ENCODE results near the gene SLC5A5. TPM values are rescaled to one million over a fixed set of nuclear protein-coding genes. Genes with fewer than 3 reads are reported as not detected.

The SLC5A5 gene
- total and polyA plus RNA-seq, 2 of the 8 experiments (the other 6 are each of a cell fraction or from before 2014, with no cell fraction given) = 1.5 to 1.8 TPM

GRCh38 chr19:17922138-17922537, 50.4 kb downstream of the SLC5A5 start:
- WGBS, 2 experiments (ENCODE audit: extremely low coverage in 1 of 2, insufficient coverage in 1 of 2, insufficient read length in 1 of 2, insufficient replicate concordance in 2 of 2, low coverage in 1 of 2, low lambda C conversion rate in 2 of 2, missing lambda C conversion rate in 1 of 2) = 73% methylated on average over 3 of the region's 3 CpGs; no CpG with 5 or more reads in 1 of the 2 experiments
- TF ChIP-seq HDAC6 (IDR thresholded peaks at IDR 0.05; ENCODE audit: low read depth, low read length) = no peak
- TF ChIP-seq TAF7 (optimal IDR thresholded peaks at IDR 0.05; ENCODE audit: borderline replicate concordance, low read depth, low read length) = no peak
- TF ChIP-seq SP4 (IDR thresholded peaks at IDR 0.05; ENCODE audit: low read length) = no peak
- TF ChIP-seq RBBP5 (IDR thresholded peaks at IDR 0.05; ENCODE audit: borderline replicate concordance, low read depth, low read length) = no peak
- no peak for TF ChIP-seq BACH1 (IDR thresholded peaks at IDR 0.05; ENCODE audit: low read length)
- TF ChIP-seq PHF8 (conservative IDR thresholded peaks at IDR 0.05; ENCODE audit: low read depth, low read length) = no peak
- no peak for TF ChIP-seq EP300 (IDR thresholded peaks at IDR 0.05; ENCODE audit: borderline replicate concordance in 1 of 2, low read depth in 2 of 2, low read length in 2 of 2)
- no peak for TF ChIP-seq BRCA1 (IDR thresholded peaks at IDR 0.05; ENCODE audit: low read depth, low read length)
- TF ChIP-seq RNF2 (IDR thresholded peaks at IDR 0.05; ENCODE audit: borderline replicate concordance, low read depth, low read length, missing control alignments, poor library complexity, severe bottlenecking) = no peak
- TF ChIP-seq SAP30 (IDR thresholded peaks at IDR 0.05; ENCODE audit: insufficient read depth, insufficient replicate concordance, low read length) = no peak
- no peak for TF ChIP-seq SP2 (IDR thresholded peaks at IDR 0.05; ENCODE audit: low read length)
- no peak for TF ChIP-seq SP1 (IDR thresholded peaks at IDR 0.05; ENCODE audit: low read depth, low read length)
- TF ChIP-seq HDAC2 (IDR thresholded peaks at IDR 0.05; ENCODE audit: borderline replicate concordance in 1 of 2, low read depth in 2 of 2, low read length in 2 of 2) = no peak

More at GRCh38 chr19:17922138-17922537, 50.4 kb downstream of the SLC5A5 start:
- Histone ChIP-seq H3K4me3 (ENCODE audit: extremely low read depth in 1 of 4, insufficient read depth in 2 of 4, low read depth in 3 of 4, low read length in 4 of 4) (no peak overlapping the region), H3K4me1 (replicated peaks in 1 of 4; ENCODE audit: control insufficient read depth in 3 of 4, insufficient read depth in 4 of 4, low read length in 3 of 4) (no peaks in the 10 kb centered on the region), H2BK15ac (ENCODE audit: low read length) (no peak overlapping the region), H3K9ac (replicated peaks in 1 of 4; ENCODE audit: extremely low read depth in 1 of 4, low read depth in 3 of 4, low read length in 3 of 4) (no peak overlapping the region), H3K56ac (replicated peaks; ENCODE audit: insufficient read length, low read depth, low read length) (no peak overlapping the region), H3K4me2 (ENCODE audit: insufficient read depth in 1 of 2, low read depth in 2 of 2, low read length in 2 of 2) (no peak overlapping the region), H4K5ac (ENCODE audit: insufficient read length, low read depth, low read length) (no peak overlapping the region), H2AK5ac (ENCODE audit: low read depth, low read length) (no peak overlapping the region), H3K36me3 (ENCODE audit: control insufficient read depth in 2 of 4, insufficient read depth in 4 of 4, low read length in 3 of 4) (no peaks in the 10 kb centered on the region), H2BK20ac (ENCODE audit: low read length) (no peak overlapping the region), H3K9me3 (ENCODE audit: insufficient read depth in 2 of 2, low read depth in 1 of 2, low read length in 1 of 2) (peaks cover 0 to 10% of the 10 kb centered on the region in 2 experiments; a peak in 1 of 4 replicates), H3K27ac (ENCODE audit: low read depth, low read length) (no peak overlapping the region), H2BK5ac (ENCODE audit: low read depth, low read length) (no peak overlapping the region), H4K8ac (ENCODE audit: extremely low read depth, insufficient read depth, low read length) (no peak overlapping the region), H3K79me1 (ENCODE audit: low read depth, low read length) (no peaks in the 10 kb centered on the region), H3K4ac (replicated peaks; ENCODE audit: insufficient read length, low read depth, low read length) (no peak overlapping the region), H4K91ac (replicated peaks; ENCODE audit: insufficient read length, low read length) (no peak overlapping the region), H2AFZ (ENCODE audit: low read length) (no peak overlapping the region; the same call in 1 of the 2 replicates), H3K23me2 (ENCODE audit: low read depth, low read length) (no peaks in the 10 kb centered on the region), H3K27me3 (replicated peaks in 1 of 4; ENCODE audit: control insufficient read depth in 3 of 4, extremely low read depth in 1 of 4, insufficient read depth in 3 of 4, low read length in 3 of 4) (no peaks in the 10 kb centered on the region), H3K23ac (ENCODE audit: insufficient read length) (no peak overlapping the region), H4K20me1 (replicated peaks in 1 of 2; ENCODE audit: control insufficient read depth in 1 of 2, insufficient read depth in 2 of 2, low read length in 2 of 2) (no peaks in the 10 kb centered on the region), H3K14ac (ENCODE audit: insufficient read length) (no peak overlapping the region), H2BK120ac (replicated peaks; ENCODE audit: low read depth, low read length) (no peak overlapping the region), H3K79me2 (ENCODE audit: control insufficient read depth in 1 of 2, insufficient read depth in 2 of 2, low read length in 2 of 2) (no peaks in the 10 kb centered on the region), H3K18ac (ENCODE audit: extremely low read depth, low read length) (no peak overlapping the region), H2BK12ac (ENCODE audit: low read depth, low read length) (no peak overlapping the region)
- CTCF ChIA-PET (ENCODE audit: partially characterized antibody) = interaction anchor here (0.6 to 1.0 kb wide), 3 partner anchors 10 to 212 kb away, joined by 3 to 4 read pairs (median 3); partner anchors contain the start of gene CCDC124
- POLR2A ChIA-PET (ENCODE audit: partially characterized antibody) = interaction anchor here (1.0 kb wide), 1 partner anchor 56 kb away, joined by 4 read pairs; no protein-coding TSS in a partner anchor
- no peak for DNase-seq (ENCODE audit: low read depth in 1 of 2, low spot score in 2 of 2)
- FAIRE-seq = no peak
